K562 (cell line): Measurements from ENCODE around the gene MXD3. TPM values are rescaled to one million over a fixed set of nuclear protein-coding genes. Genes with fewer than 3 reads are reported as not detected.

Experiments used
- ATAC-seq: fragments of 200-7000 bp; cut with Tn5 transposase; 3 replicates; pipeline ENCODE4 v1.9.1; 2020; ENCODE audit warnings: moderate library complexity
- BruUV-seq: library from RNA; stranded (reverse); fragments of 400-500 nt; replicated peaks from 2 replicates; lab custom pipeline; 2021; lab: Mats Ljungman, UMichigan
- CTCF ChIA-PET: fragments of 300-600 bp; formaldehyde crosslinking; extraction: SDS; loops from one replicate; lab custom pipeline; 2021; ENCODE audit warnings: low intra/inter-chr PET ratio; lab: Yijun Ruan, JAX
- POLR2A ChIA-PET: fragments of 300-600, 350-650 bp; sonication (Branson Sonifier 250); formaldehyde crosslinking; extraction: SDS; loops from one replicate; lab custom pipeline; 2021; ENCODE audit warnings: antibody characterized with exemption, inconsistent platforms; lab: Yijun Ruan, JAX
- DNase-seq, 4 experiments: peaks; one replicate each; pipeline versions ENCODE4 v3.0.0 to v3.0.0-alpha.2; 2011 to 2018; ENCODE audit warnings: low spot score in 3 of 4, mixed read lengths in 3 of 4; ENCODE audit errors: extremely low read depth in 1 of 4
- FAIRE-seq: peaks from 2 replicates; lab custom pipeline; 2011; peaks lifted over from hg19 to GRCh38; lab: Jason Lieb, UNC
- H2AFZ ChIP-seq: 2 replicates; pipeline ENCODE4 v1.6.0; 2011; ENCODE audit warnings: low read depth, low read length, control low read depth, inconsistent platforms
- H3K27ac ChIP-seq: fragments of 200-600 bp; 3 replicates; pipeline ENCODE4 v1.8.0; 2011; ENCODE audit warnings: low read depth, mild to moderate bottlenecking, control low read depth, inconsistent platforms, low read length, moderate library complexity, mixed read lengths; ENCODE audit errors: extremely low read depth
- H3K27me3 ChIP-seq, 2 experiments: fragments of 300-600 bp in 1 of 2; 2 replicates in 1 of 2; 3 replicates in 1 of 2; pipeline versions ENCODE4 v1.6.0 to v1.8.0; 2011; ENCODE audit warnings: inconsistent platforms in 2 of 2, low read length in 2 of 2, mild to moderate bottlenecking in 1 of 2, mixed read lengths in 1 of 2, moderate library complexity in 1 of 2; ENCODE audit not compliant: control insufficient read depth in 2 of 2, insufficient read depth in 2 of 2
- H3K36me3 ChIP-seq: fragments of 300-600 bp; 3 replicates; pipeline ENCODE4 v1.8.0; 2011; ENCODE audit warnings: mild to moderate bottlenecking, low read length, inconsistent platforms; ENCODE audit not compliant: control insufficient read depth, insufficient read depth
- H3K4me1 ChIP-seq, 2 experiments: fragments of 200-600 bp in 1 of 2; replicated peaks in 1 of 2; 2 replicates in 1 of 2; 3 replicates in 1 of 2; pipeline versions ENCODE4 v1.5.1 to v1.8.0; 2011; ENCODE audit warnings: inconsistent platforms in 2 of 2, low read length in 2 of 2, mild to moderate bottlenecking in 1 of 2, mixed read lengths in 1 of 2, moderate library complexity in 1 of 2; ENCODE audit not compliant: control insufficient read depth in 2 of 2, insufficient read depth in 2 of 2
- H3K4me2 ChIP-seq: 2 replicates; pipeline ENCODE4 v1.6.1; 2011; ENCODE audit warnings: low read length, control low read depth, inconsistent platforms, mixed read lengths; ENCODE audit not compliant: insufficient read depth
- H3K4me3 ChIP-seq: fragments of 200-600 bp; sonication (generic), shearing (Covaris generic); 2 replicates; pipeline ENCODE4 v1.5.1; 2016; ENCODE audit warnings: control low read depth, inconsistent platforms
- H3K79me2 ChIP-seq: fragments of 200-600 bp; 3 replicates; pipeline ENCODE4 v1.8.0; 2011; ENCODE audit warnings: low read length, inconsistent platforms; ENCODE audit not compliant: control insufficient read depth, insufficient read depth
- H3K9ac ChIP-seq, 2 experiments: 2 replicates each; pipeline versions ENCODE4 v1.6.0 to v1.6.1; 2011; ENCODE audit warnings: low read depth in 2 of 2, low read length in 2 of 2, control low read depth in 1 of 2, inconsistent platforms in 1 of 2, mild to moderate bottlenecking in 1 of 2, mixed read lengths in 1 of 2; ENCODE audit not compliant: insufficient read depth in 1 of 2
- H3K9me1 ChIP-seq: one replicate; pipeline ENCODE4 v1.6.0; 2011; ENCODE audit warnings: inconsistent platforms, mild to moderate bottlenecking, low read length, moderate library complexity; ENCODE audit not compliant: control insufficient read depth, insufficient read depth
- H3K9me3 ChIP-seq: replicated peaks from 2 replicates; pipeline ENCODE4 v1.5.1; 2011; ENCODE audit warnings: low read depth, low read length, inconsistent platforms; ENCODE audit not compliant: control insufficient read depth, insufficient read depth
- H4K20me1 ChIP-seq: replicated peaks from 2 replicates; pipeline ENCODE4 v1.6.1; 2011; ENCODE audit warnings: low read length, inconsistent platforms, mixed read lengths; ENCODE audit not compliant: control insufficient read depth, insufficient read depth
- BRCA1 ChIP-seq, 2 experiments: fragments of 450-650 bp in 1 of 2; sonication (generic) in 1 of 2; formaldehyde crosslinking in 1 of 2; IDR thresholded peaks; 2 replicates each; pipeline versions ENCODE4 v1.5.0 to v1.6.1; 2017 to 2020; ENCODE audit warnings: mild to moderate bottlenecking in 1 of 2, missing genetic modification reagents in 1 of 2
- CBFA2T3 ChIP-seq: fragments of 450-650 bp; IDR thresholded peaks from 2 replicates; pipeline ENCODE4 v1.6.1; 2017
- CEBPG ChIP-seq, 3 experiments: fragments of 200-800 bp in 1 of 3; sonication (Bioruptor generic) in 1 of 3; sonication (generic) in 1 of 3; formaldehyde crosslinking in 1 of 3; IDR thresholded peaks in 2 of 3; conservative IDR thresholded peaks in 1 of 3; 2 replicates each; pipeline versions ENCODE4 v1.6.1 to v1.8.0; 2016 to 2022; ENCODE audit warnings: missing compliant biosample characterization in 2 of 3, missing genetic modification characterization in 2 of 3, mild to moderate bottlenecking in 1 of 3, missing genetic modification reagents in 1 of 3
- CHD1 ChIP-seq: fragments of 200-600 bp; sonication (generic); IDR thresholded peaks from one replicate; pipeline ENCODE4 v1.6.1; 2012; ENCODE audit warnings: mild to moderate bottlenecking, moderate library complexity, low read length, inconsistent platforms
- HDAC2 ChIP-seq: fragments of 450-650 bp; IDR thresholded peaks from 2 replicates; pipeline ENCODE4 v1.6.1; 2016; ENCODE audit warnings: mild to moderate bottlenecking
- KHSRP ChIP-seq: fragments of 450-650 bp; IDR thresholded peaks from 2 replicates; pipeline ENCODE4 v1.6.1; 2017
- MECOM ChIP-seq: fragments of 250-450 bp; sonication (Bioruptor Pico); IDR thresholded peaks from 2 replicates; pipeline ENCODE4 v1.8.0; 2022; ENCODE audit warnings: inconsistent platforms
- PRMT5 ChIP-seq: sonication (generic); formaldehyde crosslinking; IDR thresholded peaks from 2 replicates; pipeline ENCODE4 v1.5.0; 2020; ENCODE audit warnings: missing genetic modification reagents
- TAL1 ChIP-seq: fragments of 450-650 bp; IDR thresholded peaks from 2 replicates; pipeline ENCODE4 v1.6.1; 2016; ENCODE audit warnings: mild to moderate bottlenecking
- ZBTB1 ChIP-seq: sonication (generic); formaldehyde crosslinking; IDR thresholded peaks from 2 replicates; pipeline ENCODE4 v1.8.1; 2023; ENCODE audit warnings: missing genetic modification reagents, low read depth, mild to moderate bottlenecking, borderline replicate concordance
- ZNF232 ChIP-seq: sonication (generic); formaldehyde crosslinking; IDR thresholded peaks from 2 replicates; pipeline ENCODE4 v1.8.0; 2022; ENCODE audit warnings: mild to moderate bottlenecking, missing genetic modification reagents
- ZNF436 ChIP-seq: fragments of 250-450, 450-650 bp; sonication (Bioruptor Pico); formaldehyde crosslinking; IDR thresholded peaks from 2 replicates; pipeline ENCODE4 v1.7.0; 2020; ENCODE audit warnings: mild to moderate bottlenecking
- WGBS: fragments of 100-300 bp; shearing (Covaris generic); methylation state at CpG from one replicate; pipeline ENCODE4 v1.1.6; 2016; ENCODE audit warnings: low coverage, mixed read lengths; ENCODE audit not compliant: insufficient coverage; ENCODE audit errors: missing lambda C conversion rate; 5-methylcytosine and 5-hydroxymethylcytosine counted together
- in situ Hi-C: fragments of 300-500 bp; cut with MboI; formaldehyde crosslinking; loops from 4 replicates; pipeline ENCODE4 v1.15.0; 2018; ENCODE audit warnings: inconsistent platforms, mixed read lengths
- intact Hi-C: fragments of 100-400 bp; cut with micrococcal nuclease; formaldehyde crosslinking; loops from 2 replicates; pipeline ENCODE4 v1.14.2; 2022
- polyA plus RNA-seq, 8 experiments: library from polyadenylated mRNA; depleted of rRNA in 4 of 8; stranded (reverse) in 5 of 8; unstranded in 3 of 8; fragments of >200 nt; fragmentation: Nextera tagmentation in 2 of 8; fragmentation: Illumina TruSeq in 1 of 8; extraction: Ambion mirVana in 2 of 8; extraction: Trizol in 1 of 8; gene quantifications; 2 replicates each; pipeline versions ENCODE4 v1.2.1 to v1.2.3, GENCODE V29; 2011 to 2014; ENCODE audit warnings: inconsistent platforms in 1 of 8, missing spikeins in 1 of 8
- total RNA-seq, 7 experiments: library from RNA; depleted of rRNA in 6 of 7; stranded (reverse); fragments of >200 nt in 6 of 7; fragmentation: Illumina TruSeq in 2 of 7; extraction: Trizol in 2 of 7; gene quantifications; 2 replicates each; pipeline versions ENCODE4 v1.2.1 to v1.2.3, GENCODE V29; 2011 to 2021; ENCODE audit warnings: low replicate concordance in 1 of 7
- TF ChIP-seq, protein P1 (sequence below), 2 experiments: fragments of 250-450 bp in 1 of 2; fragments of 450-650 bp in 1 of 2; sonication (Bioruptor Pico) in 1 of 2; IDR thresholded peaks; 2 replicates each; pipeline versions ENCODE4 v1.6.1 to v1.8.0; 2016 to 2021; ENCODE audit warnings: mild to moderate bottlenecking in 2 of 2, moderate library complexity in 2 of 2, missing compliant biosample characterization in 1 of 2, missing genetic modification characterization in 1 of 2
- TF ChIP-seq, protein P2 (sequence below): fragments of 450-650 bp; IDR thresholded peaks from 2 replicates; pipeline ENCODE4 v1.6.1; 2014; ENCODE audit warnings: low read depth, mild to moderate bottlenecking, moderate library complexity, borderline replicate concordance

MXD3 gene
- total and polyA plus RNA-seq, 9 of the 15 experiments (the other 6 are each of a cell fraction or from before 2014, with no cell fraction given), result 0.28 to 24.8 (median 4.5) TPM

DNA sequence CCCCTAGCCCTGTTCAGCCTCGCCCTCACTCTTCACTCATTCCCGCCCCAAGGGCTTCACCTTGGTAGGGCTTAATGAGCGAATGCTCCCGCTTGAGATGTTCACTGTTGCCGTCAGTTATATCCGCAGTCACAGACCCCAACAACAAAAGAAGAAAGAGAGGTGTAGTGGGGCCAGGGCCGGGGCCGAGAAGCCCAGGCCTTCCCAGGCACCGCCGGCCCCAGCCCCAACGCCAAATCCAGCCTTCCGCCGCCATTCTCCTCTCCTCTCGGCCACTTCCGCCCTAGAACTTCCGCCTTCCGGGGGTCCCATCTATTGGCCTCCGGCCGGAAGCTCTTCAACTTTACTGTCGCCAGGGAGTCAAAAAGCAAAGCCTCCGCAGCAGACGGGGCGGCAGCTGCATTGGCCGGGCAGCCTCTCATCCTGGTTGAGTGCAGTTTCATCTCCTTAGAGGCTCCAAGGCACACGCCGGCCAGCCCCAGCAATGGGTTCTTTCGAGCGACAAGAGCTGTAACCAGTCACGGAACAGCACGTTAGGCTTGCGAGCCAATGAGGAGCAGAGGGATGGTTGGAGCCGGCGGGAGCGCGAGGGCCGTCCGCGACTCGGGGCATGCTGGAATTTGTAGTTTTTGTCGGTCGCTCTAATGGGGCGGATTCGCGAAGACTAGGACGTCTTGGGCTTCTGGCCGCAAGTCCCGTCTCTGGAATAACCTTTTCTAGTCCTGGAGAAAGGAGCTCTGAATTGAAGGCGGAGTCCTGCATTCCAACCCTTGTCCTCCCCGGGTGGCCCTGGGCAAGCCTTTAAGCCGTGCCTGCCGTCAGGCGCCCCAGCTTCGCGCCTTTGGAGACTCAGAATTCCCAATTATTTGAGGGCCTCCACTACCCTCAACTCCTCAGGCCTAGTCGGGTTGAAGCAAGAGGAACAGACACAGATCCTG is 40.0 kb upstream of the MXD3 start, which contains the start of gene LMAN2:
LMAN2 (minus strand) TSS at position 277 of the 938 bp plus-strand sequence; CDS start at position 256, 21 bp downstream.
- Histone ChIP-seq H4K20me1 (no peaks in the 10 kb centered on the region), H3K4me2 (peak within 1 kb of the TSS; percentile 96), H2AFZ (peak within 1 kb of the TSS; percentile 96), H3K27ac (peak within 1 kb of the TSS; percentile 95), H3K79me2 (peaks cover 49% of the 10 kb centered on the region), H3K4me3 (peak within 1 kb of the TSS; percentile 81), H3K9ac (peak within 1 kb of the TSS; percentile 95 to 97), H3K9me3 (0 out of 2 replicates have a peak, but pooled peaks cover 3% of the 10 kb centered on the region), H3K9me1 (no peaks in the 10 kb centered on the region), H3K36me3 (peaks cover 30% of the 10 kb centered on the region), H3K4me1 (peaks cover 17 to 24% of the 10 kb centered on the region in 2 experiments; a peak in 4 of 5 replicates), H3K27me3 (no peaks in the 10 kb centered on the region)
- peak; percentile 99 for ATAC-seq
- ChIA-PET CTCF (interaction anchor here (0.5 to 0.6 kb wide), 2 partner anchors 105 to 192 kb away, joined by 3 read pairs; no protein-coding TSS in a partner anchor), POLR2A (interaction anchor here (0.6 to 3.4 kb wide), 18 partner anchors 9 to 213 kb away, joined by 3 to 18 read pairs (median 4); partner anchors contain the start of genes PRELID1 and RAB24)
- BruUV-seq, result TSS peak; percentile 97
- intact Hi-C loops, result no loop called here
- peak; percentile 90 for FAIRE-seq
- WGBS, result 8% methylated on average over 52 of the region's 55 CpGs
- in situ Hi-C loops, result no loop called here
- peak; percentile 93 to 96 (median 95) for DNase-seq
- no peak for TF ChIP-seq BRCA1 (IDR thresholded peaks at IDR 0.05)
- no peak for TF ChIP-seq BRCA1 (CRISPR knock-in tag; IDR thresholded peaks at IDR 0.05)
- TF ChIP-seq ZBTB1 (CRISPR knock-in tag), result peak; percentile 23; the same call in 1 of the 2 replicates
- TF ChIP-seq, protein P1, sequence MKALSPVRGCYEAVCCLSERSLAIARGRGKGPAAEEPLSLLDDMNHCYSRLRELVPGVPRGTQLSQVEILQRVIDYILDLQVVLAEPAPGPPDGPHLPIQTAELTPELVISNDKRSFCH (CRISPR knock-in tag; IDR thresholded peaks at IDR 0.05), result no peak
- TF ChIP-seq, protein P1 (tag; IDR thresholded peaks at IDR 0.05), result 0 out of 2 replicates have a peak, but pooled peaks have one; percentile 80
- peak; percentile 82 for TF ChIP-seq HDAC2
- no peak for TF ChIP-seq CBFA2T3
- TF ChIP-seq MECOM (CRISPR knock-in tag), result no peak
- TF ChIP-seq, protein P2, sequence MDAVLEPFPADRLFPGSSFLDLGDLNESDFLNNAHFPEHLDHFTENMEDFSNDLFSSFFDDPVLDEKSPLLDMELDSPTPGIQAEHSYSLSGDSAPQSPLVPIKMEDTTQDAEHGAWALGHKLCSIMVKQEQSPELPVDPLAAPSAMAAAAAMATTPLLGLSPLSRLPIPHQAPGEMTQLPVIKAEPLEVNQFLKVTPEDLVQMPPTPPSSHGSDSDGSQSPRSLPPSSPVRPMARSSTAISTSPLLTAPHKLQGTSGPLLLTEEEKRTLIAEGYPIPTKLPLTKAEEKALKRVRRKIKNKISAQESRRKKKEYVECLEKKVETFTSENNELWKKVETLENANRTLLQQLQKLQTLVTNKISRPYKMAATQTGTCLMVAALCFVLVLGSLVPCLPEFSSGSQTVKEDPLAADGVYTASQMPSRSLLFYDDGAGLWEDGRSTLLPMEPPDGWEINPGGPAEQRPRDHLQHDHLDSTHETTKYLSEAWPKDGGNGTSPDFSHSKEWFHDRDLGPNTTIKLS, result peak; percentile 90
- TF ChIP-seq ZNF436 (CRISPR knock-in tag), result no peak; the same call in 1 of the 2 replicates
- TF ChIP-seq PRMT5 (CRISPR knock-in tag), result no peak
- no peak for TF ChIP-seq CHD1
- TF ChIP-seq CEBPG (CRISPR knock-in tag; IDR thresholded peaks at IDR 0.05), result no peak
- TF ChIP-seq CEBPG (tag; conservative IDR thresholded peaks at IDR 0.05 in 1 of 2, IDR thresholded peaks at IDR 0.05 in 1 of 2), result no peak
- no peak for TF ChIP-seq ZNF232 (CRISPR knock-in tag)
- TF ChIP-seq KHSRP, result 0 out of 2 replicates have a peak, but pooled peaks have one; percentile 15
- no peak; the same call in 1 of the 2 replicates for TF ChIP-seq TAL1
